Vein endothelial cell (primary cell): ENCODE results near the gene HOXB13. TPM values are rescaled to one million over a fixed set of nuclear protein-coding genes. Genes with fewer than 3 reads are reported as not detected.

Source experiments
- small RNA-seq: library from RNA; depleted of rRNA; stranded (forward); fragments of <200 nt; gene quantifications from one replicate; pipeline ENCODE3, GENCODE V24; 2012
- total RNA-seq: library from RNA; depleted of rRNA; stranded (reverse); fragments of >200 nt; gene quantifications from 2 replicates; pipeline ENCODE4 v1.2.3, GENCODE V29; 2012

HOXB13 gene
- total RNA-seq, result under 0.01 TPM in 1 of 2 replicates, not detected in the other

DNA sequence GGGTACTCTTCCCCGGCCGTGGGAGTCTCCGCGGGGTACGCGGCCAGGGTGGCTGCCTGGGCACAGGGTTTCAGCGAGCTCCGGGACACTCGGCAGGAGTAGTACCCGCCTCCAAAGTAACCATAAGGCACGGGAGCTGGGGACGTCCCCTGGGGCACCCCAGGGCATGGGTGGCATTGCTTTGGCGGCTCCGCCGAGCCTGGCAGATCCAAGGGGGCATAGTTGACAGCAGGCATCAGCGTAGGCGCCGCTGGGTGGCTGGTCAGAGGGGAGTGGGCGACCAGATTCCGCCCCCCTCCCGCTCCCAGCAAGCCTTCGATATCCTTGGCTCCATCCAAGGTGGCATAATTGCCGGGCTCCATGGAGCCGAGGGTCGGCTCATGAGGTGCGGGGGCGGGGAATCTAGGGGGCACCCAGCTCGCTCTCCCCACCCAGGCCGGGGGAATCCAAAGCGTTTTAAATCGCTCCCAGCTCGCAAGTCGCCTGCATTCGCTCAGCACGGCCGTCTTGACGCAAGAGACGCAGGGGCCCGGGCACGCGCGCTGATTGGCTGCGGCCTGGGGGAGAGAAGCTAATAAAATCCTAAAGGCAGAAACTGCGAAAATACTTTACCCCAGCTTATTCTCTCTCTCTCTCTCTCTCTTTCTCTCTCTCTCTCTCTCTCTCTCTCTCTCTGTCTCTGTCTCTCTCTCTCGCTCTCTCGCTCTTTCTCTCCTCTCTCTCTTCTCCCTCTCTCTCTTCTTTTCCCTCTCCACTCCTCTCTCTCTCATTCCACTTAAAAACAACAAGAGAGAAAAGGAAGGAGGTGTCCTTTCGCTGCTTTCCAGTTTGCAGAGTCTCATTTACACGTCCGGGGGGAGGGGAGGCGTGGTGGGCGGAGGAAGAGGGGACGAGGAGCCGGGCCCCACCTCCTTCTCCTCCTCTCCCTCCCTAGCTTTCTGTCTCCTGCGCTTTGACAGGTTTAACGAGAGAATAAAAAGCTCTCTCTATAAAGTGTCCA, at the start of gene HOXB13:
HOXB13 (minus strand) TSS at position 519 of the 1,000 bp plus-strand sequence; CDS start at position 362, 157 bp downstream.

DNA sequence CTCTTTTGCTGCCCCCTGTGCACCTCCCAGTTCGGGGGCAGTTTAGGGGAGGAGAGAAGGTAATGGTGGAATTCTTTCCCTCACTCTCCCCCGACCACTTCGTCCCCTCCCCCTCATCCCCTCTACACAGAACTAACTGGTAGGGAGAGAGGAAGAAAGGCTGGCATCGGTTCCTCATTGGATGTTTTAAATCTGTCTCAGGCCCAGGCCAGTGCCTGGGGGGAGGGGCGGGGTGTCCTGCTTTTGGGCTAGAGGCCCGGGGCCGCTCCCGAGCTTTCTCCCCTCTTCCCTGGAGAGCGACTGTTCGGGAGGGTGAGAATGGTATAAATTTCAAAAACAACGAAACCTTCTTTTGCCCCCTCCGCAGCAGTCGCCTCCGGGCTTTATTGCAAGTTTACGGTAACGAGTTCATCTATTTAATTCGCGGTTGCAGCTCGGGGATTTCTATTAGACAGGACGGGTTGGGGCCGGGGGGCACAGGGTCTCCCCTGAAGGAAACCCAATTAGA, 5.6 kb downstream of the HOXB13 start, which contains the start of gene PRAC2:
PRAC2 (plus strand) TSS at position 271 of the 508 bp plus-strand sequence. CDS start 1,226 bp downstream, outside the sequence.

DNA sequence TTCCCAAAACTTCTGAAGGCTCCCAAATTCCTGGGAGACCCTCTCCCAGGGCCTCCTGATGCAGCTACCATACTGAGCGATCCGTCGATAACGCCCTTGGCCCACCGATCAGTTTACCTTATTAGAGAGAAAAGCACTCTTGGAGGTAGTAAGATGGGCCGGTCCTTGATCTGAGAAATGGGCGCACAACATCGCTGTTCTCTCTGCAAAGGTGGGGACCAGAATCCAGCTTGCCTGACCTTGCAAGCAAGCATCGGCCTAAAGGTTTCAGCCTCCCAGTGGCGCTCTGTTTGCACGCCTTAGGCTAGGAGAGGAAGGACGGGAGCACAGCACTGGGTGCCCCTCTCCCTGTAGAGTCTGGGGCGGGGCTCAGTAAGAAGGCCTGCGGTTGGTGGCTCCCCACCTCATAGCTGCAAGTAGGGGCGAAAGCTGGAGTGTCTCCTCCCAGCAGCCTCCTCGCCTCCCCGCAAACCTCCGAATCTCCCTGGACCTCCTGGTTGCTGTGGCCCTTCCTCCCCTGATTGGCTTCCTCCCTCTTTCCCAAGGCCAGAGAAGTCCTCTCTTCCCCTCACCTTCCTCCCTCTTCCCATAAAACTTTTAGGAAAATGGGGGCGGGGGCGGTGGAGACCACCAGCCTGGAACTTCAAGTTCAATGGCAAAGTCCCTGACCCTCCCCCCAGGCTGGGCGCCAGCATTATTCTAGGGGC, 6.2 kb downstream of the HOXB13 start, which contains the start of gene PRAC1:
PRAC1 (minus strand) TSS at position 318 of the 707 bp plus-strand sequence; CDS start at position 192, 126 bp downstream.

Small RNAs within 50 kb of the gene (small RNA-seq; reads per million reads assigned to genes)
- gene AC091179.2, result not detected
- gene COX6B1P2, result not detected
- not detected for gene MIR3185
- not detected for gene RF02132
- not detected for gene RF02133
- gene RN7SL125P, result not detected

Other genes starting within 250 kb of the HOXB13 start
- gene HOXB1, start 197.7 kb downstream of the HOXB13 start, total RNA-seq, result not detected in 2 replicates
- gene HOXB2, start 183.6 kb downstream of the HOXB13 start, total RNA-seq, result 2.5 and 2.9 TPM in 2 replicates
- gene HOXB4, start 150.4 kb downstream of the HOXB13 start, total RNA-seq, result 5.2 and 6.0 TPM in 2 replicates
- gene HOXB3, start 138.5 kb downstream of the HOXB13 start, total RNA-seq, result 15.7 and 21.3 TPM in 2 replicates
- gene HOXB5, start 135.0 kb downstream of the HOXB13 start, total RNA-seq, result 0.33 and 0.86 TPM in 2 replicates
- gene HOXB6, start 123.8 kb downstream of the HOXB13 start, total RNA-seq, result 16.0 and 19.8 TPM in 2 replicates
- gene HOXB7, start 117.7 kb downstream of the HOXB13 start, total RNA-seq, result 14.4 and 17.9 TPM in 2 replicates
- 1.4 and 4.2 TPM in 2 replicates for gene HOXB8, start 113.5 kb downstream of the HOXB13 start, total RNA-seq
- 1.7 and 2.6 TPM in 2 replicates for gene HOXB9, start 102.4 kb downstream of the HOXB13 start, total RNA-seq
- gene PRAC1, start 6.2 kb downstream of the HOXB13 start, total RNA-seq, result not detected in 2 replicates
- gene PRAC2, start 5.6 kb downstream of the HOXB13 start, total RNA-seq, result not detected in 2 replicates
- gene TTLL6, start 88.5 kb upstream of the HOXB13 start, total RNA-seq, result not detected in 2 replicates
- gene CALCOCO2, start 102.3 kb upstream of the HOXB13 start, total RNA-seq, result 43.8 and 49.3 TPM in 2 replicates
- 50.0 and 143 TPM in 2 replicates for gene ATP5MC1, start 164.0 kb upstream of the HOXB13 start, total RNA-seq
- 110 and 113 TPM in 2 replicates for gene UBE2Z, start 179.7 kb upstream of the HOXB13 start, total RNA-seq
- 84.3 and 101 TPM in 2 replicates for gene SNF8, start 216.1 kb upstream of the HOXB13 start, total RNA-seq
- gene GIP, start 239.8 kb upstream of the HOXB13 start, total RNA-seq, result not detected in 2 replicates